OCI-LY3 (cell line): Measurements from ENCODE around the gene RPL7A.

Experiments used
- CTCF ChIP-seq: fragments of 200-600, 300-600 bp; sonication (generic); IDR thresholded peaks from 2 replicates; pipeline ENCODE4 v1.5.1; 2014; ENCODE audit warnings: antibody characterized with exemption, low read length, low read depth
- EZH2phosphoT487 ChIP-seq: fragments of 200-600 bp; shearing (Covaris generic); IDR thresholded peaks from 2 replicates; pipeline ENCODE4 v1.6.1; 2018; ENCODE audit warnings: antibody characterized with exemption, mixed run types, low read depth

DNA sequence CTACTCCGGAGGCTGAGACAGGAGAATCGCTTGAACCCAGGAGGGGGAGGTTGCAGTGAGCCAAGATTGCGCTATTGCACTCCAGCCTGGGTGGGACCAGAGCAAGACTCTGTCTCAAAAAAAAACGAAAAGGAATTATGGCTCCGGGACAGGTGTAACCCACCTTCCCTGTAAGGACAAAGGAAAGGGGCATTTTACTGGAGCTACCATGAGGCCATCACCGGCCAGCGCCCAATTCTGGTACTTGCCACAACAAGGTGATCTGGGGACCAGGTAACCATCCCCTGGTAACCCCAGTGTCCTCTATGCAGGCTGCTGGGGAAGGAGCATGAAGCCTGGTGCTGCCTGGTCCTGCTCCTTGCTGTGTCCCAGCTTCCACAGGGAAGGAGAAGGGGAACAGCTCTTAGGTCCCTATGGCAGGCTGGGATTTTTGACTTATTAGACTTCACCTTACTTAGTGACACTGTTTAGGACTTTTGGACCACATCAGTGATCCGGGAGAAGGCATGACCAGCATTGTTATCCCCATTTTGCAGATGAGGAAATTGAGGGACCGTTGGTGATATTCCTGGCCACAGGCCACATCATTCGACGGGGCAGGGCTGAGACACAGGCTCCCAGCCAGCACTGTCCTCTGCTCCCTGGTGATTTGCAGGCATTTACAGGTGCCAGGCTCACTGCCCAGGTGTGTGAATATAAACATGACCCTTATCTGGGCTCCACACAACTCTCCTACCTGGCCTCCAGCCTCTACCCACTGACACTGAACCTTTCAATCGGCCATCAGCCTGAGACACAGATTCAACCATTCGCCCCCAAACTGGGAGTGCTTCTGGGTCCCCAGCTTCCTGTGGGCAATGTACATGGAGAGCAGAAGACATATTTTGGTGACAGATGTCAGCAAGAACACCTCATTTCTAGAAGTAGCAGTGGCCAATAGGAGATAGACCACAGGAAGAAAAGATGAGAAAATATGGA lies 46.5 kb upstream of the RPL7A start:
- TF ChIP-seq EZH2phosphoT487 (no peak), CTCF (no peak)
